GM18517 (cell line): ENCODE data around the gene CMTM2.
"Not testable (repeated sequence)": the region's sequence is repeated elsewhere in the genome, so short reads cannot be mapped to it uniquely, and the experiment has no call there.

Experiments
- ATAC-seq: cut with Tn5 transposase; IDR thresholded peaks from one replicate; pipeline ENCODE4 v1.9.1; 2021; ENCODE audit warnings: mild to moderate bottlenecking, moderate library complexity; ENCODE audit not compliant: unreplicated experiment

CMTM2 gene

DNA sequence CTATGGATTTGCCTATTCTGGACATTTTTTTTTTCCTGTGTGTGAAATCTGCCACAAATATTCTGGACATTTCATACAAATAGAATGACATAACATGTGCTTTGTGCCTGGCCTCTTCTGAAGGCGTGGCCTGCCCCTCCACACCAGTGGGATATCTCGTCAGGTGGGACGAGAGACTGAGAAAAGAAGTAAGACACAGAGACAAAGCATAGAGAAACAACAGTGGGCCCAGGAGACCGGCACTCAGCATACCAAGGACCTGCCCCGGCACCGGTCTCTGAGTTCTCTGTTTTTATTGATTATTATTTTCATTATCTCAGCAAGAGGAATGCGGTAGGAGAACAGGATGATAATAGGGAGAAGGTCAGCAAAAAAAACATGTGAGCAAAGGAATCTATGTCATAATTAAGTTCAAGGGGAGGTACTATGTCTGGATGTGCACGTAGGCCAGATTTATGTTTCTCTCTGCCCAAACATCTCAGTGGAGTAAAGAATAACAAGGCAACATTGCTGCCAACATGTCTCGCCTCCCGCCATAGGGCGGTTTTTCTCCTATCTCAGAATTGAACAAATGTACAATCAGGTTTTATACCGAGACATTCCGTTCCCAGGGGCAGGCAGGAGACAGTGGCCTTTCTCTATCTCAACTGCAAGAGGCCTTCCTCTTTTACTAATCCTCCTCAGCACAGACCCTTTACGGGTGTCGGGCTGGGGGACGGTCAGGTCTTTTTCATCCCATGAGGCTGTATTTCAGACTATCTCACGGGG, 48.5 kb downstream of the CMTM2 start:
- ATAC-seq, result not testable (repeated sequence)

DNA sequence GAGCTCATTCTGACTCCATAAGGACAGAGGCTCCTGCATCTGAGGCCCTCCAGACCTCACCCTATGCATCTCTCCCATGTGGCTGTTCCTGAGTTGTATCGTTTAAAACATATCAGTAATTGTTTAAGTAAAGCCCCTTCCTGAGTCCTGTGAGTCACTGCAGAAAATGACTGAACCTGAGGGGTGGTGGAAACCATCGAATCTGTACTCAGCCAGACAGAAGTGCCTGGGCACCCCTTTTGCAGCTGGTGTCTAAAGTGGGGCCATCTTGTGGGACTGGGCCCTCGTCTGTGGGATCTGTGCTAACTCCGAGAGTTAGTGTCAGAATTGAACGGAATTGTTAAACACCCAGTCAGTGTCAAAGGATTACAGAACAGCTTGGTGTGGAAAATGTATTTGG, 50.6 kb downstream of the CMTM2 start:
- no peak for ATAC-seq

DNA sequence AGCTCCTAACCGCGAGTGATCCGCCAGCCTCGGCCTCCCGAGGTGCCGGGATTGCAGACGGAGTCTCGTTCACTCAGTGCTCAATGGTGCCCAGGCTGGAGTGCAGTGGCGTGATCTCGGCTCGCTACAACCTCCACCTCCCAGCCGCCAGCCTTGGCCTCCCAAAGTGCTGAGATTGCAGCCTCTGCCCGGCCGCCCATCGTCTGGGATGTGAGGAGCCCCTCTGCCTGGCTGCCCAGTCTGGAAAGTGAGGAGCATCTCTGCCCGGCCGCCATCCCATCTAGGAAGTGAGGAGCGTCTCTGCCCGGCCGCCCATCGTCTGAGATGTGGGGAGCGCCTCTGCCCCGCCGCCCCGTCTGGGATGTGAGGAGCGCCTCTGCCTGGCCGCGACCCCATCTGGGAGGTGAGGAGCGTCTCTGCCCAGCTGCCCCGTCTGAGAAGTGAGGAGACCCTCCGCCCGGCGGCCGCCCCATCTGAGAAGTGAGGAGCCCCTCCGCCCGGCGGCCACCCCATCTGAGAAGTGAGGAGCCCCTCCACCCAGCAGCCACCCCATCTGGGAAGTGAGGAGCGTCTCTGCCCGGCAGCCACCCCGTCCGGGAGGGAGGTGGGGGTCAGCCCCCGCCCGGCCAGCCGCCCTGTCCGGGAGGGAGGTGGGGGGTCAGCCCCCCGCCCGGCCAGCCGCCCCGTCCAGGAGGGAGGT, 51.4 kb downstream of the CMTM2 start:
- ATAC-seq, result not testable (repeated sequence)

DNA sequence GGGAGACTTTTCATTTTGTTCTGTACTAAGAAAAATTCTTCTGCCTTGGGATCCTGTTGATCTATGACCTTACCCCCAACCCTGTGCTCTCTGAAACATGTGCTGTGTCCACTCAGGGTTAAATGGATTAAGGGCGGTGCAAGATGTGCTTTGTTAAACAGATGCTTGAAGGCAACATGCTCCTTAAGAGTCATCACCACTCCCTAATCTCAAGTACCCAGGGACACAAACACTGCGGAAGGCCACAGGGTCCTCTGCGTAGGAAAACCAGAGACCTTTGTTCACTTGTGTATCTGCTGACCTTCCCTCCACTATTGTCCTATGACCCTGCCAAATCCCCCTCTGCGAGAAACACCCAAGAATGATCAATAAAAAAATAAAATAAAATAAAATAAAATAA, 52.3 kb downstream of the CMTM2 start:
- ATAC-seq, result not testable (repeated sequence)

DNA sequence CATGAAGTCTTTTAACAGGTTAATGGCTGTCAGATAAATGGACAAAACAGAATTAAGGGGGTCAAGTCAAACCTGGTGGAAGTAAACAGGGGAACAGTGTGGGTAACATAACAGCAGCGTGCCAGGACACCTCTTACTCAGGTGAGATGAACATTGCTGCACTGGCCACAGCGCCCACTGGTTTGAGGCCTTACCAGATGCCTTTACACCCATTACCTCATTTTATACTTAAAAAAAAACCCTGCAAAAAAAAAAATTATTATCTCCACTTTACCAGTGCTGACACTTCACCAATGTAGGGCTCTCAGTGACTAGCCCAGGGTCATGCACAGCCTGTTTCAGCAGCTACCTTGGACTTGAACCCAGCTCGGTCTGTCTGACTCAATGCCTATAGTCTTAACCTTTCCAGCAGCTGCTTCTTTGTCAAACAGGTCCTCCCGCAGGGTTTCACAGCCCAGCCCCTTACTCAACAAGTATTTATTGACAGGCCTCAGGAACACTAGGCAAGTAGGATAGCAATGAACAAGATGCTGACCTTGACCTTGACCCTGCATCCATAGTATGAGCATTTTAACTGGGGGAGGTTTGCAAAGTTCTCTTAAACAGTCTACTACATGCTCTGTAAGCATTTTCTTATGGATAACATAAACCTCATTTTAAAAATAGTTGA, 55.4 kb downstream of the CMTM2 start:
- ATAC-seq, result no peak

DNA sequence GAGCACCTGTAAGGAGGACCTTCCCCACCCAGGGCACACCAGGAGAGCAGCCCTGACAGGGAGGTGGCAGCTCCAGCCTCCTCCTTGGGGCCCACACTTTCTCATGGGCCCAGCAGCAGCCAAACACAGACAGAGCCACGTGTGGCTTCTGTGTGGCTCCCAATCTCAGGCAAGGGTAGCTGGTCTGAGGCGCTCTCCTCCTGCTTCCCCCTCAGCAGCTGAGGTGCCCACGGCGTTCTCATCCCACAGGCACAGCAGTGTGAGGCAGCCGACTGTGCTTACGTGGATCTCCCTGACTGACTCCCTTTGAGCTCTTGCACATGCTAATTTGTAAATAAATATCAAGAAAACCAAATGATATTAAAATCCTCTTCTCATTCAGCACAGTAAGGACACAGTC, 56.1 kb downstream of the CMTM2 start:
- ATAC-seq, result no peak

DNA sequence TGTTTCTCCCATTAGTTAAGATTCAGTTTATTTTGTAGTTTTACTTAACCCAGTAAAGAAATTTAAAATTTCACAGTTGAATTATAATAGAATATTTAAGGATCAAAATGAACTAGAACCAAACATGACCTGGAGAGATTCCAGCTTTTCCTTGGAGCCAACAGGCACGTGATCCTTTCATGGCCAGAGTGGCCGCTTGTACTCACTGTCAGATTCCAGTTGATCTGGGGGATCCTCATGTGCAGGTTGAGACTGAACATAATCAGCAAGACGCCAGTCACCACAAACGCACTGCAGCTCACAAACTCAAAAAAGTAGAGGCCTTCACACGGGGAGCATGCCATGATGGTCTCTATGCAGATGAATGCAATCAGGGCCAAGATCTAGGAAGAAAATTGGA, 56.9 kb downstream of the CMTM2 start:
- no peak for ATAC-seq

DNA sequence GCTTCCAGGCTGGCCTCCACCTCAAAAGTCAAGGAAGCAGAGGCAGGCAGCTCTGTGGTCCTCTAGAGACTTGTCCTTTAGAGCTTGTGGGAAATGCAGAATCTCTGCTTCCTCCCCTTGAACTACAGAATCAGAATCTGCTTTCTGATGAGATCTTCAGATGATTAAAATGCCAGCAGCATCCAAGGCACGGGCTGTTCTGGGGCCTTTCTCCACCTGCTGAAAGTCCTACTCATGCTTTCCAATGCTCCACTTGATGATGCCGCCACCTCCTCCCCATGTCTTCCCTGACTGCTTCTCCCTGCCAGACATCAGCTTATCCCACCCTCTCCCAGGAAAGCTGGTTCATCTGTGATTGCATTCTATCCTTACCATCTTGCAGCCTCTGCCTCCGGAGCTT, 58.5 kb downstream of the CMTM2 start:
- ATAC-seq, result no peak
